DMS114 treated with DMSO at 0.1 percent for 48 hours (cell line): ENCODE measurements around the gene ZNF267.
A peak's percentile ranks its signal among the peaks of the same experiment; 100 is the strongest.
"Not testable (repeated sequence)": the region's sequence is repeated elsewhere in the genome, so short reads cannot be mapped to it uniquely, and the experiment has no call there.

Experiments used
- DNase-seq: peaks from one replicate; lab custom pipeline; 2025; ENCODE audit not compliant: unreplicated experiment; lab: John Stamatoyannopoulos, UW

ZNF267 gene

DNA sequence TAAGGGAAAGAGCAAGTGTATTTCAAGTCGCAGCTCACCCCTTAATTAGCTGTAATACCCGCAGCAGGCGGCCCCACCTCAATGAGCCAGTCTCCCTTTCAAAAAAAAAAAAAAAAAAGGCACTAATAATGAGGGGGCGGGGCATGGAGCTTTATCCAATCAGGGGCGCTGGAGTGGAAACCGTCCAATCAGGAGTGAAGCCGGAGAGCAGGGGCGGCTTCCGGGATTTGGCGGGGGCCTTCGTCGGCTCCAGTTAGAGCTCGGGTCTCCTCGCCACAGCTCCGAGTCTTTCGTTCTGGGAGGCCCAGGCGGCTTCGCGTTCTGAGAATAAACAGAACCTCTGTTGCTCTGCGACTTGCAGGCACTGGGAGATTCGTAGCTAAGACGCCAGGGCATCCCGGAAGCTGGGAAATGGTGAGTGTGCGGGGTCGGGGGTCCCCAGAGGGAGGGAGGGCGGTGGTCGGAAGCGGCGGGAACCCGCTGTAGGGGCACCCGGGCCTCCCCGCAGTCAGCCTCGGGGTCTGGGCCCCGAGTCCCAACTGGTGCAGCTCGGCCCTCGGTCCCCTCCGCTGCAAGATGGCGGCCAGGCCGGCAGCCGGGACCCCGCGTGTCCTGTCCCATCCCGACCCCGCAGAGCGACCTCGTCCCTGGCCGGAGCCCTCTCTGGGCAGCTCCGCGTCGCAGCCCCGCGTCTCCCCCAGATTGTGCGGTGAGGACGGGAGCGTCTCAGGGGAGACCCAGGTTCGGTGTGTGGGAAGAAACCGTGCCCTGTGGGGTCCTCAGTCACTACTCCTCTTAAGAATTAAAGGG is at the start of gene ZNF267:
Gene ZNF267 (plus strand): TSS at position 252 of the 810 bp plus-strand sequence. CDS start 160 bp downstream, at position 412.
- DNase-seq = peak; percentile 73

DNA sequence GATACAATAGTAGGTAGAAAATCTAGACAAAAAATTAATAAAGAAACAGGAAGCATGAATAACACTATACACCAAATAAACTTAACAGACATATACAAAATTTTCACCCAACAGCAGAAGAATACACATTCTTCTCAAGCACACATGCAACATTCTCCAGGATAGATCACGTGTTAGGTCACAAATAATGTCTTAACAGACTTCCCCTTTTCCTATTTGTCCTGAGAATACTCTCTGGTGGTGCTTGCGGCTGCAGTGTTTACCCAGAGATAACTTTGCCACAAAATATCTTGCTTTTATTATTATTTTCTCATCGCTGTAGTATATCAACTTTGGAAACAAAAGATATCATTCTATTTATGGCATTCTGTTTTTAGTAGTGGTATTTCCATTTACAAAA is 40.6 kb upstream of the ZNF267 start:
- DNase-seq = no peak

DNA sequence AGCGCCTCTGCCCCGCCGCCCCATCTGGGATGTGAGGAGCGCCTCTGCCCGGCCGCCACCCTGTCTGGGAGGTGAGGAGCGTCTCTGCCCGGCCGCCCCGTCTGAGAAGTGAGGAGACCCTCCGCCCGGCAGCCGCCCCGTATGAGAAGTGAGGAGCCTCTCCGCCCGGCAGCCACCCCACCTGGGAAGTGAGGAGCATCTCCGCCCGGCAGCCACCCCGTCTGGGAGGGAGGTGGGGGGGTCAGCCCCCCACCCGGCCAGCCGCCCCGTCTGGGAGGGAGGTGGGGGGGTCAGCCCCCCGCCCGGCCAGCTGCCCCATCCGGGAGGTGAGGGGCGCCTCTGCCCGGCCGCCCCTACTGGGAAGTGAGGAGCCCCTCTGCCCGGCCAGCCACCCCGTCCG is 37.2 kb upstream of the ZNF267 start:
- not testable (repeated sequence) for DNase-seq

DNA sequence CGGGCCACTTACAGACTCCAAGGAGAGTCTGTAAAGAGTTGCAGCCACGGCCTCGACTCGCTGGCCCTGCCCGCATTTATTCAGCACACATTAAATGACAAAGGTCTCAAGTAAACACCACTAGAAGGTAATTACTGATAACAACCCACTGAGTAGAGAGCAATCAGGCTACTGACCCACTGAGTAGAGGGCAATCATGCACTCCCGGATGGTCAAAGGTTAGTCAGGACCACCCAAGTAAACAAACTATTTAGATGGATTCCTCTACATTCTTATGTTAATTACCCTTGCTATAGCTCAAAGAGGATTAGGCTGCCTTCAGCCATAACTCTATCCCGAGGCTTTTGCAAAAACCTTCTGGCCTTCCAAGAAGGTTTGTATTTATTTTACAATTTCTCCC is 30.7 kb upstream of the ZNF267 start:
- no peak for DNase-seq

DNA sequence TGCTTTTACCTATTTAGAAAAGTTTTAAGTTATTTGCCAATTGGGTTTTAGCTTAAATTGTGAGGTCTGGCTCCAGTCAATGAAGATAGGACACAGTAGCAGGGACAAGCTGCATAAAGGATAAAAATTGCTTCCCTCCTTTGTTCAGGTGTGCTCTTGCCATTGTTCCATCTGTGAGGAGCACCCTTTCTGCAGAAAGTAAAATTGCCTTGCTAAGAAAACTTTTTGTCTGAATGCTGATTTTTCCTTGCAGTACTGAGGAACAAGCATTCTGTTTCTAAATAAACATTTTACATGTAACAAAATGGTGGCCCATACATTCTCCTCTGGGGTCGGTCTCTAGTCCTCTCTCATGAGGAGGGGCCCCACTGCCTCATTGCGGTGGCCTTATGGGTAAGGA is 25.0 kb upstream of the ZNF267 start:
- not testable (repeated sequence) for DNase-seq

DNA sequence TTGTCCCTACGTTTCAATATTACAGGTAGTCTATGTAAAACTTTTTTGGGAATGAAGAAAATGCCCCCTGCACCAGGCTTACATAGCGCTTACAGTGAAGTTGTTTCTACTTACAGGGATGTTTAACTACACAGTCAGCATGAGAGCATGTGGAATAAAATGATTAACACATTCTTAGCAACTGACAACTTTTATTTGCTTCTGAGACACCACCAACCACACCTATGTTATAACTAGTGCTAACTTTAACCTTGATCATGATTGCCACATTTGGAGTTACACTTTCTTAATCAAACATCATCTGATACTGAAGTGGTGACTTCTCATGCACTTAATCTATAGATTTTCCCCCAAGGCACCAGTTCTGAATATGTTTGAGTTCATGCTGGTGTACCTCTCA is 20.3 kb upstream of the ZNF267 start:
- no peak for DNase-seq

DNA sequence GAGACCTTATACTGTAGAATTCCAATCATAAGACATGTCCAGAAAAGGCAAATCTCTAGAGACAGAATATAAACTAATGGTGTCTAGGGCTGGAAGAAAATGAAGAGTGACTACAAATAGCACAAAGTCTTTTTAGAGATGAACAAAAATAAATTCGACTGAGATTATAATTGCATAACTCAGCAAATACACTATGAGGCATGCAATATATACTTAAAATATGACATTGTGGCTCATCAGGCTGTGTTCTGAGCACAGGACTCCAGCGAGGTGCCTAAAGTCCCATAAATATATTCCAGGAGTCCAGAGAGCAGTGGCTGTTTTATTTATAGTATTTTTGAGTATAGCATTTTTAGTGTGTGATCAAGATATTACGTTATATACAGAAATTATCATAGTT is 13.1 kb upstream of the ZNF267 start:
- DNase-seq = no peak

DNA sequence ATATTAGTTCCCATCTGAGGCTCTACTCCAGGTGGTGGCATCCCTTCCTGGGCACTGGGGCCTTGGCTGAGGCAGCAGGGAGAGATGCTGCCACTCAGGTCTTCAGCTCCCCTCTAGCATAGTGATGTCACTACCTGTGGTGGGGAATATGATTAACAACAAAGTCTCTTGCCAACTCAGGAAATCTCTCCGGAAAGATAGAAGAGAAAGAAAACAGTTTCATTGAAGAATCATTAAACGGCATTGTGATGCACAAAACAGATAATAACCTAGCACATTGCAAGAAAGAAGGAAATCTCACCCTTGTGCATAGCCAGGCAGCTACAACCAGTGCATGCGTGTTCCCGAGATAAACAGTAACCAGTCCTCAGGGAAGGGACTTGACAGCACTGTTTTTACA is 12.2 kb upstream of the ZNF267 start:
- DNase-seq = no peak

DNA sequence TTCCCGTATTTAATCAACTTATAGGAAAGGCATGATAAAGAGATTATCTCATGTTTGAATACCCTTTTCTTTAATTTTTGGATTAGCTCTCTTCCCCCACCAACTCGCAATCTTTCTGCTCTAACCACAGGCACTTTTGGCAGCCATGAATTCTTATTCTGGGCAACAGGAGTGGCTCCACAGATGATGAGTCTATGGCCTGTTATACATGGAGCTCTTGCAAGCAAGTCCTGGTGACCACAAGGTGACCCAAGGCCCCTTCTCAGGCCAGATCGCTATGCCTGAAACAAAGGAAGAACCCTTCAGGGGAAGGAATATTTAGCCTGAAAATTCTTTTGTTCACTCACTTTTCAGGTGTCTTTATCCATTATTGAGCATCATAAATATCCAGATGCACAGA is 10.8 kb upstream of the ZNF267 start:
- no peak for DNase-seq

DNA sequence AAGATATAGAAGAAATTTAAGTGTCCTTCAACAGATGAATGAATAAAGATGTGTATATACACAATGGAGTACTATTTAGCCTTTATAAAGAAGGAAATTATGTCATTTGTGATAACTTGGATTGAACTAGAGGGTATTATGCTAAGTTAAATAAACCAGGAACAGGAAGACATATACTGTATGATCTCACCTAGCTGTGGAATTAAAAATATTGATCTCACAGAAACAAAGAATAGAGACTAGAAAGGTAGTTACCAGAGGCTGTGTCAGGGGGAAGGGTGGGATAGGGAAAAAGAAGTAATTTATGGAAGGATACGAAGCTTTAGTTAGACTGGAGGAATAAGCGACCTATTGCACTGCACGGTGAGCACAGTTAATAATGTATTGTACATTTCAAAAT is 5.4 kb upstream of the ZNF267 start:
- no peak for DNase-seq

DNA sequence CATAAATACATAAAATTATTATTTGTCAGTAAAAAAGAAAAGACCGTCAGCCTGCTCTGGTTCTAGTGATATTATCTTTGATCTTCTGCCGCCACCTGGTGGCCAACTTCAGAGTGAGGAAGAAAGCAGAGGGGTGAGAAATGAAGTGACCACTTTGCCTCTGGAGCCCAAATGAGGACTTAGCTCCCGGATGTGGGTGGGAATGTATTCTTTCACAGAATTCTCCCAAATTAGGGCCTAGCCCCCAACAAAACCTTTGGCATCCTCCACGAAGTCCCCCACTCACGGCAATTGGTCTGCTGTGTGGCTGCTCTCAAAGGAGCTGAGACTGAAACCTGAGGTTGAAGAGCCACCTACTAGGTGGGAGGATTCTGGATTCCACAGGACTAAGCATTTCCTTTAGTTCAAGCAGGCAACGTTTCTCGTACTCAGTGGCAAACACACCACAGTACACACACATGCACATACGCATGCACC is 4.9 kb upstream of the ZNF267 start:
- peak; percentile 68 for DNase-seq

DNA sequence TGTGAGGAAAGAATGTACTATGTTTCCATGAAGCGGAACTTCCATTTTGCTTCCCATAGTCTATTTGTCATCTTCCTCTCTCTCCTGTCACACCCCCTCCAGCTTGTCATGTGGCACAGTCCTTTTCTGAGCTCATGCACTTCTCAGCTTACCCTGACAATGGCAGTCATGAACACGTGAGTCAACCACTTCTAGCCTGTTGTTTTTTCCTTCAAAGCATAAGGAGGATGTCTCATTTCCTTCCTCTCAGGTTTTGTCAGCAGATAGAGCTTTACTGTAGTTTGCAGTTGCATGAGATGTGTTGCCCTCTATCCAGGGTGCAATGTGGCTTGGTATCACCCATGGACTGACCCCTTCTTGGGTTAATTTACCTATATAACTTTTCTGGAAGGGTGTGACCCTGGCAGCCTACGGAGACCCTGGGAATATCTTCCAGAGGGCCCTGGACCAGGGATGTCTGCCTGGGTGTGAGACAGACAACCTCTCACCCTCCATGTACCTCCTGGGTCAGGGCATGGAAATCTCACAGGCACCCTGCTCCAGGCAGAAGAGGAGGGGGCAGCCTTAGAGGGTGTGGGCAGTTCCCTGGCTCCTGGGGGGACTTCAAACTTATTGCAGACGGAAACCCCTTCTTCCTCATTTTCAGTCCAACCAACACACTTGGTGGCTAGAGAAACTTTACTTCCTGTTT is 4.0 kb upstream of the ZNF267 start:
- DNase-seq = no peak

DNA sequence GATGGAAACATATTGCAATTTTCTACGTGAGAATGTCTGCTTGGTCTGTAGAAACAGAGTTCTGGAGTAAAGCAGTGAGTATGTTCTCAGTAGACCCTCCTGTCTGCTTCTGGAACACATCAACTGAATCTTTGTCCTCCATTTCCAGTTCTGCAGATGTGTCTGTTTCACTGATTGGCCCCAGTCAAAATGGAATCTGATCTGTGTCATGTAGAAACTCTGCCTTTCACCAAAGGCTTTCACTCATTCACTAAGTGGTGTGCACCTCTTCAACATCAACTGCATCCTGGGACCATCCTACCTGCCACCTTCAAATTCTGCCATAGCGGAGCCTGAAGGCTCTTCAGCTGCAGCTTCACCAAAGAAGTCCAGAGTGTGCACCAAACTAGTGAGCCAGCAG is 2.8 kb upstream of the ZNF267 start:
- no peak for DNase-seq

DNA sequence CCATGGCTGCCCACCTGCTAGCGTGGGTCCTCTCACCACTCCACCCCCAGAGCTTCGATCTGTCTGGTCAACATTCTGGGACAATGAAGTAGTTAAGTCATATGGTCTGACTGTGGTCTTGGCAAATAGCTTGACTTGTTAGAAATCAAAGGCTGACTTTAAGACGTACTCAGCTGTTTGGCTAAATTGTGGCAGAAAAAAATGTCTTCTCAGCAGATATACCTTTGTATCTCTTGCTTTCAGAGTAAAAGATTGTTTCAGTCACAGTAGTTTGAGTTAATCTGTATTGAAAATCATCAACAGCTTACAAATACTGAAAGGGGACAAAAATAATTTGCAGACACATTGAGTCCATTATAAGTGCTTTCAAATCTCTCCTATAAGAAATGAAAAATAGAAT is 2.1 kb upstream of the ZNF267 start:
- no peak for DNase-seq

DNA sequence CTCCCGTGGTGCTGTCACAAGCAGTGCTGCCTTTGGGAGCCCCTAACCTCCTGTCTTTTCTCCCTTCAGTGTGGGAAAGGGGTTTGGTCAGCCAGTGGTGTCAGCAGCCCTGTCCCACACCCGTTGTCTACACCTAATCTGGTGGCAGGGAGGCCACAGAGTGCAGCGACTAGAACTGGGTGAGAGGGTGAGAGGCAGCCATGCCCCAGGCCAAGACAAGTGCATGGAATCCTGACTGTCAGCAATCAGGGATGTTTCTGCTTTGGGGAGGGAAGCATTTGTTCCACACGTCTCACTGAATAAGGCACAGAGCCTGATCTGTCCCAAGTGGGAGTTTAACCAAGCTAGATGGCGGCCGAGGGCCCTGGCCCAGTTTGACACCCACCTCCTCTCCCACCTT is 1.4 kb upstream of the ZNF267 start:
- no peak for DNase-seq

DNA sequence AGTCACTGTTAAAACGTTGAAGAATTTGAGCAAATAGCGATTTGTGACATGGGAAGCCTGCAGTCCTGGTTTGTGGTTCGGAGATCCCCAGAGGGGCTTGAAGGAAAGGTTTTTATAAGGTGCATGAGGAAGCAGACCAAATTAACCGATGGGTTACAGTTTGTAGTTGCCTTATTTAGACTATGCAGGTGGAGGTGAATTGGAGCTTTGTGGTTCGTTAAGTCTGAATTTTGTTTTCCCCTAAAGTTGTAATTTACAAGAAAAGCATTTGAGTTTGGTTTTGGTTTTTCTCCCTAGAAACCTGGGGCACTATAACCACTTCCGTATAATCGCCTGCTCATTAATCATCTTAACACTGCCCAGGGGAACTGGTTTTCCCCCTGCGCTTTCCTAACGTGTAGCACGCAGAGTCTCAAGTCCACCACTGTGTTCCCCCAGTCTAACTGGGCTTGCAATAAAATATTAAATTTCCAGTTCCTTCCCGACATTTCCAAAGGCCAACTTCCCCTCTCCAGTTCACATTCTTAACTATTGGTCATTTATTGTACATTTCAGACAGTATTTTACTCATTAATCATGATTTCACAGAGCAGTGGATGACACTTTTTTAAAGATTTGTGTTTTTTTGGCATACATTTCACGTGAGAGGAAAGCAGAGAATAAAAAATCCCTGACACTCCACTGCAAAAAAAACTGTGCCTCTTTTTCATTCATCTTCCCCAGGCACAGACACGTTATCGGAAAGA is 932 bp downstream of the ZNF267 start:
- no peak for DNase-seq

DNA sequence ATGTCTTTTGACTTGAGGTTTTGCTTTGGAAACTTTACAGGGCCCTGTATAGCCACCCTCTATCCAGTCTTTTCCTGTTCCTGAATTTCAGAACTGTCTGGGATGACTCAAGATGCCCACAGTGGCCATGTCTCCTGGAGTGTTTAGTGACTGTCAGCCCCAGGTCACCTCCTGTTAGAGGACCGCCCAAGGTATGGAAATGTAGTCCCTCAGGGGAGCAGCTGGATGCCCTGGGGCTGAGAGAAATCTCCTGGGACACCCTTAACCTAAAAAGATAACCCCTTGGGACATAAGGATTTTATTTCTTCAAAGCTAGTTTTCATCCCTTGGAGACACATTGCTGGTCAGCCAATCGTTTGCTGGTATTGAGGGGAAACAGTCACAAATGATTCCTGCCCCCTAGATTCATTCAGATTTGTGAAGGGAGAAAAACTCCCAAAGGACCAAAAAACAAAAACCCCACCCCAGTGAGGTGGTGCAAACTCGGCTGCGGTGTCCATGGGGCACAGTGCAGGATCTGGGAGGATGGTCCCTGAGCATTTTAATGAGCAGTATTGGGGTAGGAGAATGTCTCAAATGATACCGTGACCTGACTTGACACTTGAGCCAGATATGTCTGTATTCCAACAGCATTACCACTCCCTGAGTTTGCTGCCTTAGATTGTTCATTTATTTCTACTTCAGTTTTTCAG is 1.7 kb downstream of the ZNF267 start:
- no peak for DNase-seq

DNA sequence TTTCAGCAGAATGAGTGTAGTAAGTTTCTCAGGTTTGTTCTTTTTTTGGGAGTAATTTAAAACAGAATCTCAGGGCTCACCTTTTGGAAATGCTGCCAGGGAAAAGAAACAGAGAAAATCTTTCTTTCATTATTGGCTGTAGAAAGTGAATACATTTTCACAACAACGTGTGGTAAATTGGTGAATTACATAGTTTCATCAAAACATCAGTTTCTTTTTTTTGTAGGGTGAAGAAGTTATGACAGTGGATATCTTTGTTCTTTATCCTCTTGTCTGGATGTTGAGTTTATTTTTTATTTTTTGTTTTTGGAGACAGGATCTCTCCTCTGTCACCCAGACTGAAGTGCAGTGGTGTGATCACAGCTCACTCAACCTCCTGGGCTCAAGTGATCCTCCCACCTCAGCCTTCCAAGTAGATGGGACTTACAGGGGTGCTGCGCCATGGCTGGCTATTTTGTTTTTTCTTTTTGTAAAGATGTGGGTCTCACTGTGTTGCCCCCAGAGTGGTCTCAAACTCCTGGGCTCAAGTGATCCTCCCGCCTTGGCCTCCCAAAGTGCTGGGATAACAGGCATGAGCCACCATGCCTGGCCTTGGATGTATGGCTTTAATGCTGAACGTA is 2.4 kb downstream of the ZNF267 start:
- no peak for DNase-seq

DNA sequence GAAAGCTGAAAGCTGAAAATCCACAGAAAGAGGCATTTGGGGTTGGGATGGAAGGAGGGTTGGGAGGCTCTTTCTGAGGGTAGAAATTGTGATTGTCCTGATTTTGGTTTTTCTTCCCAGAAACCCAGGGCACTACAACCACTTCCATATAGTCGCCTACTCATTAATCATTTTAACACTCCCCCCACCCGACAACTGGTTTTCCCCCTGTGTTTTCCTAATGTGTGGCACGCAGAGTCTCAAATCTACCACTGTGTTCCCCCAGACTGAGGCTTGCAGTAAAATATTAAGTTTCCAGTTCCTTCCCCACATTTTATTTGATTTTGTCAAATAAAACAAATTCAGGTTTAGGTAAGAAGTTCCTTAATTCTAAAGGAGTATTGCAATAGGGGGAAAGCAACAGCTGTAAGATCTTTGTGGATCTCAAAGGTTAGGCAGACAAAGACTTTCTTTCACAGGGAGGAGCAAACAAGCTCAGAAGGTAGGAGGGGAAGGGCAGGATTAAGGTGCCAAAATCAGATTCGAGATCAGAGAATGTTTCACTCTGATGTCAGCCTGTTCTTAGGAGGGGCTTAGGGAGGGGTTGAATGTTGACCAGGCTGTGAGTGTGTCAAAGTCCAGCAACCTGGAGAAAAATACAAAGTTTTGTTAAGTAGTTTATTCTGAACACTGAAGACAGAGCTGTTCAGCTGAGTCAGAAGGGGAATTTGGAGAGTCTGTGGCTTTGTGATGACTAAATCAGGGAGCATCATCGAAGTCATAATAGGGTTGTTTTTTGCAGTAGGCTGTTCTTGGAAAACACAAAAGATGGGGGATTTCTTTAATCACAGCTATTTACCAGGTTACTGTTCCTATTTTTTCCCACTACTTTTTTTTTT is 3.6 kb downstream of the ZNF267 start:
- DNase-seq = no peak
